Umbilical cord (tissue), 2 donors: ENCODE measurements around the gene PHF3. TPM values are rescaled to one million over a fixed set of nuclear protein-coding genes. Genes with fewer than 3 reads are reported as not detected.
"Not testable (repeated sequence)": the region's sequence is repeated elsewhere in the genome, so short reads cannot be mapped to it uniquely, and the experiment has no call there.

Experiments
- DNase-seq: peaks from one replicate; pipeline ENCODE4 v3.0.0-alpha.2; 2015; ENCODE audit warnings: low spot score
- total RNA-seq: library from RNA; depleted of rRNA; stranded (reverse); fragments of >200 nt; gene quantifications from one replicate; pipeline ENCODE4 v1.2.3, GENCODE V29; 2014; ENCODE audit warnings: low replicate concordance; ENCODE audit not compliant: insufficient read depth

Gene PHF3
- total RNA-seq, 1 donor from 2014 or later, result 91.2 TPM

GRCh38 chr6:63709148-63709547 is 73.5 kb downstream of the PHF3 start:
- no peak for DNase-seq

GRCh38 chr6:63713332-63713731 is 77.7 kb downstream of the PHF3 start:
- no peak for DNase-seq

- no peak for DNase-seq
Observed at GRCh38 chr6:63714091-63714490, 78.5 kb downstream of the PHF3 start.

GRCh38 chr6:63716169-63716568 is 80.6 kb downstream of the PHF3 start:
- DNase-seq, result no peak

- no peak for DNase-seq
Observed at GRCh38 chr6:63721181-63721580, 85.6 kb downstream of the PHF3 start.

GRCh38 chr6:63724721-63725120 is 89.1 kb downstream of the PHF3 start:
- DNase-seq, result no peak

GRCh38 chr6:63730311-63730710 is 94.7 kb downstream of the PHF3 start:
- no peak for DNase-seq

- DNase-seq, result no peak
Observed at GRCh38 chr6:63731930-63732329, 96.3 kb downstream of the PHF3 start.

GRCh38 chr6:63732336-63732735 is 96.7 kb downstream of the PHF3 start:
- no peak for DNase-seq

GRCh38 chr6:63734923-63735322 is 99.3 kb downstream of the PHF3 start:
- DNase-seq, result no peak

- not testable (repeated sequence) for DNase-seq
Observed at GRCh38 chr6:63738190-63738589, 102.6 kb downstream of the PHF3 start.

- no peak for DNase-seq
Observed at GRCh38 chr6:63739094-63739687, 103.6 kb downstream of the PHF3 start.

GRCh38 chr6:63740709-63741108 is 105.1 kb downstream of the PHF3 start:
- DNase-seq, result no peak

- DNase-seq, result no peak
Observed at GRCh38 chr6:63742060-63742459, 106.5 kb downstream of the PHF3 start.

- DNase-seq, result no peak
Observed at GRCh38 chr6:63743691-63744090, 108.1 kb downstream of the PHF3 start.

- DNase-seq, result no peak
Observed at GRCh38 chr6:63744810-63745209, 109.2 kb downstream of the PHF3 start.

- DNase-seq, result no peak
Observed at GRCh38 chr6:63745784-63746183, 110.2 kb downstream of the PHF3 start.

GRCh38 chr6:63750400-63750799 is 114.8 kb downstream of the PHF3 start:
- DNase-seq, result no peak

- DNase-seq, result not testable (repeated sequence)
Observed at GRCh38 chr6:63757275-63757674, 121.7 kb downstream of the PHF3 start.

- no peak for DNase-seq
Observed at GRCh38 chr6:63757826-63758225, 122.2 kb downstream of the PHF3 start.

GRCh38 chr6:63759605-63760105 is 124.1 kb downstream of the PHF3 start:
- DNase-seq, result no peak

GRCh38 chr6:63760199-63760598 is 124.6 kb downstream of the PHF3 start:
- DNase-seq, result no peak

- DNase-seq, result peak; percentile 59
Observed at GRCh38 chr6:63764318-63764916, 128.8 kb downstream of the PHF3 start.
